RKO (cell line): ENCODE results near the gene UBAC1.
"Not testable (repeated sequence)": the region's sequence is repeated elsewhere in the genome, so short reads cannot be mapped to it uniquely, and the experiment has no call there.

Experiments
- DNase-seq: peaks from one replicate; pipeline ENCODE4 v3.0.0-alpha.2; 2016; ENCODE audit warnings: low spot score

Gene UBAC1

GRCh38 chr9:135960411-135961276, 529 bp downstream of the UBAC1 start:
- peak; percentile 60 for DNase-seq

- no peak for DNase-seq
Measured at GRCh38 chr9:135959814-135960213, 1.4 kb downstream of the UBAC1 start.

- DNase-seq = no peak
Measured at GRCh38 chr9:135958485-135958884, 2.7 kb downstream of the UBAC1 start.

- DNase-seq = no peak
Measured at GRCh38 chr9:135957431-135957830, 3.7 kb downstream of the UBAC1 start.

- DNase-seq = no peak
Measured at GRCh38 chr9:135956802-135957174, 4.4 kb downstream of the UBAC1 start.

- DNase-seq = no peak
Measured at GRCh38 chr9:135955934-135956801, 5.0 kb downstream of the UBAC1 start.

- no peak for DNase-seq
Measured at GRCh38 chr9:135952664-135953206, 8.4 kb downstream of the UBAC1 start.

GRCh38 chr9:135951889-135952663, 9.1 kb downstream of the UBAC1 start:
- DNase-seq = no peak

GRCh38 chr9:135951310-135951709, 9.9 kb downstream of the UBAC1 start:
- not testable (repeated sequence) for DNase-seq

- DNase-seq = not testable (repeated sequence)
Measured at GRCh38 chr9:135950841-135951240, 10.3 kb downstream of the UBAC1 start.

GRCh38 chr9:135950135-135950682, 11.0 kb downstream of the UBAC1 start:
- no peak for DNase-seq

GRCh38 chr9:135949501-135950134, 11.6 kb downstream of the UBAC1 start:
- no peak for DNase-seq

- DNase-seq = no peak
Measured at GRCh38 chr9:135948968-135949367, 12.2 kb downstream of the UBAC1 start.

- DNase-seq = no peak
Measured at GRCh38 chr9:135948446-135948845, 12.7 kb downstream of the UBAC1 start.

- no peak for DNase-seq
Measured at GRCh38 chr9:135947582-135947981, 13.6 kb downstream of the UBAC1 start.

- not testable (repeated sequence) for DNase-seq
Measured at GRCh38 chr9:135947105-135947504, 14.1 kb downstream of the UBAC1 start.

GRCh38 chr9:135946392-135946994, 14.7 kb downstream of the UBAC1 start:
- no peak for DNase-seq

GRCh38 chr9:135945969-135946368, 15.2 kb downstream of the UBAC1 start:
- DNase-seq = no peak

GRCh38 chr9:135944444-135945252, 16.5 kb downstream of the UBAC1 start:
- DNase-seq = no peak

GRCh38 chr9:135943604-135944003, 17.6 kb downstream of the UBAC1 start:
- not testable (repeated sequence) for DNase-seq
